Measurements from ENCODE around the gene C12orf50.
"Not testable (repeated sequence)": the region's sequence is repeated elsewhere in the genome, so short reads cannot be mapped to it uniquely, and the experiment has no call there.

DNA sequence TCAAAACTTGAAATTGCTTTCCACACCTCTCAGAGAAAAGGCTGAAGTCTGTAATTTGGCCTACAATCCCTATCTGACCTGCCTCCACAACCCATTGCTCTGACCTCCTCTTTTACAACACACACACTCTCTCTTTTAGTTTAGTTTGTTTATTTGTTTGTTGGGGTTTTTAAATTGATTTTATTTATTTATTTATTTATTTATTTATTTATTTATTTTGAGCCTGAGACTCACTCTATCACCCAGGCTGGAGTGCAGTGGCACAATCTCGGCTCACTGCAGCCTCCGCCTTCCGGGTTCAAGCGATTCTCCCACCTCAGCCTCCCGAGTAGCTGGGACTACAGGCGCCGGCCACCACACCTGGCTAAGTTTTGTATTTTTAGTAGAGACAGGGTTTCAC is 75.2 kb downstream of the C12orf50 start:
- TF ChIP-seq STAT3 (IDR thresholded peaks at IDR 0.05; ENCODE audit: low read depth, low read length); EP300 (IDR thresholded peaks at IDR 0.05; ENCODE audit: borderline replicate concordance in 1 of 2, control insufficient read depth in 1 of 2, low read depth in 2 of 2, low read length in 2 of 2); MXI1 (IDR thresholded peaks at IDR 0.05; ENCODE audit: low read depth, low read length); BHLHE40 (IDR thresholded peaks at IDR 0.05; ENCODE audit: borderline replicate concordance in 1 of 2, low read depth in 2 of 2, low read length in 1 of 2); EZH2 (IDR thresholded peaks at IDR 0.05; ENCODE audit: borderline replicate concordance, control insufficient read depth, low read depth, low read length); KDM1A (IDR thresholded peaks at IDR 0.05; ENCODE audit: borderline replicate concordance); ZNF274 (IDR thresholded peaks at IDR 0.05; ENCODE audit: insufficient read depth, insufficient read length); SUZ12 (IDR thresholded peaks at IDR 0.05; ENCODE audit: unreplicated experiment); CREM (IDR thresholded peaks at IDR 0.05; ENCODE audit: low read depth): not testable (repeated sequence)
- TF ChIP-seq, protein P1, sequence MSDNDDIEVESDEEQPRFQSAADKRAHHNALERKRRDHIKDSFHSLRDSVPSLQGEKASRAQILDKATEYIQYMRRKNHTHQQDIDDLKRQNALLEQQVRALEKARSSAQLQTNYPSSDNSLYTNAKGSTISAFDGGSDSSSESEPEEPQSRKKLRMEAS (IDR thresholded peaks at IDR 0.05; ENCODE audit: low read depth, low read length): not testable (repeated sequence)
- TF ChIP-seq, protein P2, sequence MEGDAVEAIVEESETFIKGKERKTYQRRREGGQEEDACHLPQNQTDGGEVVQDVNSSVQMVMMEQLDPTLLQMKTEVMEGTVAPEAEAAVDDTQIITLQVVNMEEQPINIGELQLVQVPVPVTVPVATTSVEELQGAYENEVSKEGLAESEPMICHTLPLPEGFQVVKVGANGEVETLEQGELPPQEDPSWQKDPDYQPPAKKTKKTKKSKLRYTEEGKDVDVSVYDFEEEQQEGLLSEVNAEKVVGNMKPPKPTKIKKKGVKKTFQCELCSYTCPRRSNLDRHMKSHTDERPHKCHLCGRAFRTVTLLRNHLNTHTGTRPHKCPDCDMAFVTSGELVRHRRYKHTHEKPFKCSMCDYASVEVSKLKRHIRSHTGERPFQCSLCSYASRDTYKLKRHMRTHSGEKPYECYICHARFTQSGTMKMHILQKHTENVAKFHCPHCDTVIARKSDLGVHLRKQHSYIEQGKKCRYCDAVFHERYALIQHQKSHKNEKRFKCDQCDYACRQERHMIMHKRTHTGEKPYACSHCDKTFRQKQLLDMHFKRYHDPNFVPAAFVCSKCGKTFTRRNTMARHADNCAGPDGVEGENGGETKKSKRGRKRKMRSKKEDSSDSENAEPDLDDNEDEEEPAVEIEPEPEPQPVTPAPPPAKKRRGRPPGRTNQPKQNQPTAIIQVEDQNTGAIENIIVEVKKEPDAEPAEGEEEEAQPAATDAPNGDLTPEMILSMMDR (IDR thresholded peaks at IDR 0.05 in 2 of 3, conservative IDR thresholded peaks at IDR 0.05 in 1 of 3; ENCODE audit: control insufficient read depth in 2 of 3, extremely low read depth in 1 of 3, insufficient read depth in 1 of 3, low read depth in 3 of 3, low read length in 3 of 3): not testable (repeated sequence)
- TF ChIP-seq, protein P3, sequence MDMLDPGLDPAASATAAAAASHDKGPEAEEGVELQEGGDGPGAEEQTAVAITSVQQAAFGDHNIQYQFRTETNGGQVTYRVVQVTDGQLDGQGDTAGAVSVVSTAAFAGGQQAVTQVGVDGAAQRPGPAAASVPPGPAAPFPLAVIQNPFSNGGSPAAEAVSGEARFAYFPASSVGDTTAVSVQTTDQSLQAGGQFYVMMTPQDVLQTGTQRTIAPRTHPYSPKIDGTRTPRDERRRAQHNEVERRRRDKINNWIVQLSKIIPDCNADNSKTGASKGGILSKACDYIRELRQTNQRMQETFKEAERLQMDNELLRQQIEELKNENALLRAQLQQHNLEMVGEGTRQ (IDR thresholded peaks at IDR 0.05; ENCODE audit: borderline replicate concordance, low read depth, low read length): not testable (repeated sequence)
- TF ChIP-seq, protein P4, sequence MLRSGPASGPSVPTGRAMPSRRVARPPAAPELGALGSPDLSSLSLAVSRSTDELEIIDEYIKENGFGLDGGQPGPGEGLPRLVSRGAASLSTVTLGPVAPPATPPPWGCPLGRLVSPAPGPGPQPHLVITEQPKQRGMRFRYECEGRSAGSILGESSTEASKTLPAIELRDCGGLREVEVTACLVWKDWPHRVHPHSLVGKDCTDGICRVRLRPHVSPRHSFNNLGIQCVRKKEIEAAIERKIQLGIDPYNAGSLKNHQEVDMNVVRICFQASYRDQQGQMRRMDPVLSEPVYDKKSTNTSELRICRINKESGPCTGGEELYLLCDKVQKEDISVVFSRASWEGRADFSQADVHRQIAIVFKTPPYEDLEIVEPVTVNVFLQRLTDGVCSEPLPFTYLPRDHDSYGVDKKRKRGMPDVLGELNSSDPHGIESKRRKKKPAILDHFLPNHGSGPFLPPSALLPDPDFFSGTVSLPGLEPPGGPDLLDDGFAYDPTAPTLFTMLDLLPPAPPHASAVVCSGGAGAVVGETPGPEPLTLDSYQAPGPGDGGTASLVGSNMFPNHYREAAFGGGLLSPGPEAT (IDR thresholded peaks at IDR 0.05; ENCODE audit: low read depth): not testable (repeated sequence)
